Stimulated activated CD4-positive, alpha-beta T cell treated with anti-CD3 and anti-CD28 coated beads, TNF-alpha, amount 100 ng/mL, for 1 hour (primary cell): ENCODE results near the gene NXPE1.
"Not testable (repeated sequence)": the region's sequence is repeated elsewhere in the genome, so short reads cannot be mapped to it uniquely, and the experiment has no call there.

Experiments
- DNase-seq, 3 donors: peaks; one replicate each; pipeline ENCODE4 v3.0.0-alpha.2; 2020; ENCODE audit warnings: low read depth in 3 of 3, low spot score in 1 of 3

Gene NXPE1

GRCh38 chr11:114559425-114560310, at the start of gene NXPE1:
Gene NXPE1, minus strand, starts transcription at chr11:114559881. Its CDS starts 8,680 bp downstream, at chr11:114551201.
- DNase-seq, result no peak

DNA sequence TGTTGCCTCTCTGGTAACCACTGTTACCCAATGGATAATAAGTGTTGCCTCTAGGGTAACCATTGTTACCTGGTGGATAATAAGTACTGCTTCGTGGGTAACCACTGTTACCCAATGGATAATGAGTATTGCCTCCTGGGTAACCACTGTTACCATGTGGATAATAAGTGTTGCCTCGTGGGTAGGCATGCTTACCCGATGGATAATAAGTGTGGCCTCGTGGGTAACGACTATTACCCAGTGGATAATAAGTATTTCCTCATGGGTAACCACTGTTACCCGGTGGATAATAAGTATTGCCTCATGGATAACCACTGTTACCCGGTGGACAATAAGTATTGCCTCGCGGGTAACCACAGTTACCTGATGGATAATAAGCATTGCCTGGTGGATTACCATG, 49.7 kb upstream of the NXPE1 start:
- DNase-seq, result no peak

DNA sequence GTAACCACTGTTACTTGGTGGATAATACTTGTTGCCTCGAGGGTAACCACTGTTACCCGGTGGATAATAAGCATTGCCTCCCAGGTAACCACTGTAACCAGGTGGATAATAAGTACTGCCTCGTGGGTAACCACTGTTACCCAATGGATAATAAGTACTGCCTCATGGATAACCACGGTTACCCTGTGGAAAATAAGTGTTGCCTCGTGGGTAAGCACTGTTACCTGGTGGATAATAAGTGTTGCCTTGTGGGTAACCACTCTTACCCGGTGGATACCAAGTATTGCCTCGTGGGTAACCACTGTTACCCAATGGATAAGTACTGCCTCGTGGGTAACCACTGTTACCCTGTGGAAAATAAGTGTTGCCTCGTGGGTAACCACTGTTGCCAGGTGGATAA, 48.9 kb upstream of the NXPE1 start:
- DNase-seq, result not testable (repeated sequence)

DNA sequence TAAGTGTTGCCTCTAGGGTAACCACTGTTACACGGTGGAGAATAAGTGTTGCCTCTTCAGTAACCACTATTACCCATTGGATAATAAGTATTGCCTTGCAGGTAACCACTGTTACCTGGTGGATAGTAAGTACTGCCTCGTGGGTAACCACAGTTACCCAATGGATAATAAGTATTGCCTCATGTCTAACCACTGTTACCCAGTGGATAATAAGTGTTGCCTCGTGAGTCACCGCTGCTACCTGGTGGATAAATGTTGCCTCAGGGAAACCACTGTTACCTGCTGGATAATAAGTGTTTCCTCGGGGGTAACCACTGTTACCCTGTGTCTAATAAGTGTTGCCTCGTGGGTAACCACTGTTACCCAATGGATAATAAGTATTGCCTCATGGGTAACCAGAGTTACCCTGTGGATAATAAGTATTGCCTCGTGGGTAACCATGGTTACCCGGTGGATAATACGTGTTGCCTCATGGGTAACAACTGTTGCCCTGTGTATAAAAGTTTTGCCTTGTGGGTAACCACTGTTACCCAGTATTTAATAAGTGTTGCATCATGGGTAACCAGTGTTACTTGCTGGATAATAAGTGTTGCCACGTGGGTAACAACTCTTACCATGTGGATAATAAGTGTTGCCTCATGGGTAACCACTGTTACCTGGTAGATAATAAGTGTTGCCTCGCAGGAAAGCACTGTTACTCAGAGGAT, 48.2 kb upstream of the NXPE1 start:
- DNase-seq, result no peak

DNA sequence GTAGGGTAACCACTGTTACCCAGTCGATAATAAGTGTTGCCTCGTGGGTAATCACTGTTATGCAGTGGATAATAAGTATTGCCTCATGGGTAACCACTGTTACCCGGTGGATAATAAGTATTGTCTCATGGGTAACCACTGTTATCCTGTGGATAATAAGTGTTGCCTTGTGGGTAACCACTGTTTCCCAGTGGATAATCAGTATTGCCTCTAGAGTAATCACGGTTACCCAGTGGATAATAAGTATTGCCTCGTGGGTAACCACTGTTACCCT, 47.1 kb upstream of the NXPE1 start:
- DNase-seq, result not testable (repeated sequence)

GRCh38 chr11:114606003-114606801, 46.5 kb upstream of the NXPE1 start:
- DNase-seq, result no peak

DNA sequence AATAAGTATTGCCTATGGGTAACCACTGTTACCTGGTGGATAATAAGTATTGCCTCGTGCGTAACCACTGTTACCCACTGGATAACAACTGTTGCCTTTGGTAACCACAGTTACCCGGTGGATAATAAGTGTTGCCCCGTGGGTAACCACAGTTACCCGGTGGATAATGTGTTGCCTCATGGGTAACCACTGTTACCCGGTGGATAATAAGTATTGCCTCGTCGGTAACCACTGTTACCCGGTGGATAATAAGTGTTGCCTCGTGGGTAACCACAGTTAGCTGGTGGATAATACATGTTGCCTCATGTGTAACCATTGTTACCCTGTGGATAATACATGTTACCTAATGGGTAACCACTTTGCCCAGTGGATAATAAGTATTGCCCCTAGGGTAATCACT, 45.7 kb upstream of the NXPE1 start:
- no peak for DNase-seq

GRCh38 chr11:114604886-114605285, 45.2 kb upstream of the NXPE1 start:
- DNase-seq, result no peak

GRCh38 chr11:114604179-114604813, 44.6 kb upstream of the NXPE1 start:
- DNase-seq, result no peak

DNA sequence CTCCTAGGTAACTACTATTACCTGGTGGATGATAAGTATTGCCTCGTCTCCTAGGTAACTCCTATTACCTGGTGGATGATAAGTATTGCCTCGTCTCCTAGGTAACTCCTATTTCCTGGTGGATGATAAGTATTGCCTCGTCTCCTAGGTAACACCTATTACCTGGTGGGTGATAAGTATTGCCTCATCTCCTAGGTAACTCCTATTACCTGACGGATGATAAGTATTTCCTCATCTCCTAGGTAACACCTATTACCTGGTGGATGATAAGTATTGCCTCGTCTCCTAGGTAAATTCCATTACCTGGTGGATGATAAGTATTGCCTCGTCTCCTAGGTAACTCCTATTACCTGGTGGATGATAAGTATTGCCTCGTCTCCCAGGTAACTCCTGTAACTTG, 43.5 kb upstream of the NXPE1 start:
- not testable (repeated sequence) for DNase-seq

- no peak for DNase-seq
Measured at GRCh38 chr11:114598461-114598860, 38.8 kb upstream of the NXPE1 start.

GRCh38 chr11:114596175-114596919, 36.7 kb upstream of the NXPE1 start:
- DNase-seq, result no peak

GRCh38 chr11:114595571-114595970, 35.9 kb upstream of the NXPE1 start, which contains the start of gene NXPE4:
Gene NXPE4, minus strand, starts transcription at chr11:114595786. Its CDS starts 1,027 bp downstream, at chr11:114594759.
- DNase-seq, result no peak

DNA sequence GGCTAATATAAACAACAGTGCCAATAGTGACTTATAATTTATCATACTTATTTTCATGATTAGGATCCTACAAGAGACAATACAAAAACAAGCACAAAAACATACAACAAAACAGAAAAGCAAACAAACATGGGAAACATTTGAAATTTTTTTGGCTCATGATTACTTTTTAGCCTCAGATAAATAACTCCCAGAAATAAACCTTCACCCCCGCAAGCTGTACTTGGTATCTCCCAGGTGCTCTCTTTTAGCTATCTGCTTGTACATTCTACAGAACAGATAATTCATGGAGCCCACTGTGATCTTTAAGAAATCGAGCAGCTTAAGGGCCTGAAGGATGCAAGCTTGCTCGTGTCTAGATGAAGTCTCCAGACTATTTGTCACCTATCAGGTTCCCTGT, 35.0 kb upstream of the NXPE1 start:
- no peak for DNase-seq

DNA sequence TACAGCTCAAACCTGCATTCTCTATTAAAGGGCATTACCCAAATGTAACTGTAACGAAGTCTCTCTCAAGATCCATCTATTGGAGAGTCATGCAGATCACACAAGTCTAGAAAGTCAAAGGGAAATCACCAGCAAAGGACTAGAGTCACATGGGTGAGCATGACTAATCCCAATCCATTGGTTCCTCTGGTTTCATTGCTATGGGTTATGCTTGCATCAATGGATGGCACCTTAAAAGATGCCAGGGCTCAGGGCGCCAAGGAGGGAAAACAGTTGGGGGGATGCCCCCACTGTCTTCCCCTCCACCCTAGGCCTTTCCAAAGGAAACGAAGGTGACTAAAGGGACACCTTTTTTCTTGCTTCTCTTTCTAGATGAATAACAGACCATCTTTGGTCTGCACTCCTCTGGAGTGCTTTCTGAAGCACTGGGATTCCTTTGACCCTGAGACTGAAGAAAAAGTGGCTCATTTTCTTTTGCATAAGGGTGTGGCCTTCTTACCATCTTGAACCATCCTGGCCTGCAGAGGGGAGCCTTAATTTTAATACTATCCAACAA, 27.8 kb upstream of the NXPE1 start:
- DNase-seq, result no peak

- no peak for DNase-seq
Measured at GRCh38 chr11:114586797-114587196, 27.1 kb upstream of the NXPE1 start.

DNA sequence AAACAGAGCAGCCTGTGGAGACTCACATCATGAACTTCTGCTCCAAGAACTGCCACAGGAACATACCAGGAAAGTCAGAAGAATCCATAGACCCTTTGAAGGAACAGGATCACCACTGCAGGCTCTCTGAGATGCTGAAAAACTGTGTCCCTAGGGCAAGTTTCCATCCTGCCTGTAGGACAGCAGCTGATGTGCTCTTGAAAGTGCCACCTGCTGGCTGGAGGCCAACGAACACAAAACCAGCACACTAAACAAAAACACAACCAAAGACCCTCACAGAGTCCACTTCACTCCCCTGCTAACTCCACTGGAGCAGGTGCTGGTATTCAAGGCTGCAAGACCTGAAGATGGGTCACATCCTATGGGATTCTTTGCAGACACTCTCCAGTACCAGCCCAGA, 12.0 kb upstream of the NXPE1 start:
- DNase-seq, result no peak

- DNase-seq, result no peak
Measured at GRCh38 chr11:114569801-114570200, 10.1 kb upstream of the NXPE1 start.

DNA sequence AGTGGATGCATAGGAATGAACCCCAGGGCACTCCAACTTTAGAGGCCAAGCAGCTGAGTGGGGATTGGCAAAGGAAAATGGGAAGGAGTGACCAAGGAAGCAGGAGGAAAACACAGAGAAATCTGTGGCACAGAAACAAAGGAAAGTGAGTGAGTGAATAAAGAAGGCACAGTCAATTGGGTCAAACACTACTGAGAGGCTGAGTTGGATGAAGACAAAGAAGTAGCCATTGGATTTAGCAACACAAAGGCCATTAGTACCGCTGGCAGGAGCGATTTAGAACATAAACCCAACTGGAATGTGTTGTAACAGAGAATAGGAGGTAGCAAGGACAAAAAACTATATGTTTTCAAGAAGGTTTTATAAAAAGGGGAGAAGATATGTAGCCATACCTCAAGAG, 6.6 kb upstream of the NXPE1 start:
- DNase-seq, result no peak

DNA sequence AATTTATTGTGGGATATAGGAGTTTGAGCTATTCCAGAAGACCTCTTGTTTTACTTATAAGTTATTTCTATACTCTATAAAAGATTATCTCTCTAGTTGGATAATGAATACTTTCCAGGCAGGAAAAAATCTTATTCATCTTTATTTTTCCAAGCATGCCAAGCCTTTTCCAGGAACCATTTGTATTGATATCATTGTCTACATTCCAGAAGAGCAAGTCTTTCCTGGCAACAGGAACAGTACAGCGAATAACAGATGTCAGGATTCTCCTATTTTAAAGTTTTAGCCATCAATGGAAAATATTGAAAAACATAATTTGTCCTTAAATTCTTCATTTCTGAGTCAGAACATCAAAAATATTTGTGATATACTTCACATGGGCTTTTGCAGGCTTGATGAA, 5.2 kb upstream of the NXPE1 start:
- DNase-seq, result no peak
